ELF-1 (cell line): ENCODE data around the gene OR10V1.

Experiments used
- DNase-seq: peaks from one replicate; pipeline ENCODE4 v3.0.0-alpha.2; 2016; ENCODE audit warnings: low read depth, low spot score

OR10V1 gene

DNA sequence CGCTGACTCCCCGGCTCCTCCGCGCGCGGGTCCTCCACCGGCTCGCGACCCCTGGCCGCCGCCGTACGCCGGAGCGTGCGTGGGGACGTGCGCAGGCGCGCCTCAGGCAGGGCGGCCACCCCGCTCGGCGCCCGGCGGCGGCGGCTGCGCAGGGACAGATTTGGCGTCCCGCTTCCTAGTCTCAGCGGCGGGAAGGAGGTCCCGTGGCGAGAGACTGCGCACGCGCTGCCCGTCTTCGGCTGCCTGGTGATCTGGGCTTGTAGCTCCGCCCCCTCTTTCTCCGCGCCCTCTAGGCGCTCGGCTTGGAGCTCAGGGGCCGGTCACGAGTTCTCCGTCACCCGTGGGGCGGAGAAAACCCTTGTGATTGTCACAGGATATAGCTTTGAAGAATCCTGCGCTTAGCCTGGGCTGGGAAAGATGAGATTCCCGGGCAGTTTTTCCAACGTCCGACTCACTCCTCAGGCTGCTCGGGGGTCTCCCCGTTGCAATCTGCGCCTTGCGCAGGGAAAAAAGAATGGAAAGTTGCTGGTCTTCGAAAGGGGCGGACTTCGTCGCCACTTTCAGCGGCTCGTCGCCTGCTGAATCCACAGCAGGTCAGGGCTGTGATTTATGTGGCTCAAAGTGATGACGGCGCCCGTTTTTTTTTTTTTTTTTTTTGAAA is 44.6 kb downstream of the OR10V1 start, which contains the start of gene PATL1:
PATL1 (minus strand) TSS at position 88 of the 661 bp plus-strand sequence. CDS start 142 bp downstream, outside the sequence.
- DNase-seq: peak; percentile 99

DNA sequence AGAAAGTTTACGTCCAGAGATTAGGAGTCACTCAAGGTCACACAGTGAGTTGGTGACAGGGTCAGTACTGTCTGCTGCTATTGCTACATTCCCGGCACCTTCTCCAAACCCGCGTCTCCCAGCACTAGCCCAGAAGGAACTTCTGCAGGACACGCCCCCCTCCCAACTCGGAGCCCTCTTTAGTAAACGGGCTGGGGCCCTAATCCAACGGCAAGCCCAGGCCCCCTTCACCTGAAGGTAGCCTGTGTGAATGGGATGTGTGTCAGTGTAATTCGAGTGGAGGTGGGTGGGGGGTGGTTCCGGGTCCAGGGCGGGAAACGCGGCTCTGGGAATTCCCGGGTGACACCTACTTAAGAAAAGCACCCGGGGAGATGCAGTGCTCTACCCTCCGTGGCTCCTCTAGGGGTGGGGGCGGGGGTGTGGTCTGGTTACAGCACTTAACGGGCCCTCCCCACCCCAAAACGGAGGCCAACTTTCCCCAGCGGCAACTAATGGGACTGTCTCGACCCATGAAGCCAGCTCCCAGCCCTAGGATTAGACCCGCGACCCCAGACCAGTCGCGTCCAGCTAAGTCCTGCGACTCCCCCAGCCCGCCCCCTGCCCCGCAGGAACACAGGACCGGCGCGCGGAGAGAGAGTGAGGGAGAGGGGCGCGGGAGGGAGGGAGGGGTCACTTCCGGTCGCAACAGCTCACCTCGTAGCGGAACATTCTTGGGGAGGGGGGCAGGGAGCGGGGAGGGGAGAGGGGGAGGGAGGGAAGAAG is 45.3 kb downstream of the OR10V1 start:
- DNase-seq: peak; percentile 74

DNA sequence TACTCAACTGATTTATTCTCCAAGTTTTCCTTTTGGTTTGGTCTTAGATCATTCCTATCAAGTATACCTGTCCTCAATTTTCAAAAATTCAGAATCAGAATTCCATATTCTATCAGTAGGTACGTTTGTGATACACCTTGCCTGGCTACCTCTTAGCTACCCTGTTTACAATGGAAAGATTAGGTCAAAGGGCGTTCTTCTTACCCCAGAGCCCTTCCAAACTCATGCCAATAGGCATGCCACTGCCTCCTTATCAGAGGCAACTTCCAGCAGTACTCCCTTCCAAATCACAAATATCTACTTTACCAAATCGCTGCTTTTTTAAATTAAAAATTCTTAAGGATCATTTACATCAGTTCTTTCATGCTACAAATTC is 45.8 kb downstream of the OR10V1 start:
- no peak for DNase-seq

DNA sequence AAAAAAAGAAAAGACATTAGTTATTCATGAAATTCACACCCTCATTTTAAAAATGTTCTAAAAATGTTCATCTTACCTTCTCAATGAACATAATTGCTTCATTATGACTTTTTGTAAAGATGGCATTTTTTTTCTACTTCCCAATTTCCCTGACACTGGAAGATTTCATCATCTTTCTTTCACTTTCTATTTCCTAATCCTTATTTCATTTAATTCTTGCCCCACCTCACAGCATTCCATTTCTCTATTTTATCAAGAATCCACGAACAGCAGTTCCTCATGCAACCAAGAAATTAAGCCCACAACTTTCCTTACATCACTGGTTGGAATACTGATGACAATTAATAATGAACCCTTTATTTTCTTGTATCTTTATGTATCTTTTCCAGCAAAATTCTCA is 46.7 kb downstream of the OR10V1 start:
- no peak for DNase-seq
